Activated CD4-positive, alpha-beta T cell treated with anti-CD3 and anti-CD28 coated beads for 24 hours (primary cell): Measurements from ENCODE around the gene PPFIBP2.

Source experiments
- DNase-seq, 2 donors: peaks; one replicate each; pipeline ENCODE4 v3.0.0-alpha.2; 2020; ENCODE audit warnings: low read depth in 2 of 2

The PPFIBP2 gene

DNA sequence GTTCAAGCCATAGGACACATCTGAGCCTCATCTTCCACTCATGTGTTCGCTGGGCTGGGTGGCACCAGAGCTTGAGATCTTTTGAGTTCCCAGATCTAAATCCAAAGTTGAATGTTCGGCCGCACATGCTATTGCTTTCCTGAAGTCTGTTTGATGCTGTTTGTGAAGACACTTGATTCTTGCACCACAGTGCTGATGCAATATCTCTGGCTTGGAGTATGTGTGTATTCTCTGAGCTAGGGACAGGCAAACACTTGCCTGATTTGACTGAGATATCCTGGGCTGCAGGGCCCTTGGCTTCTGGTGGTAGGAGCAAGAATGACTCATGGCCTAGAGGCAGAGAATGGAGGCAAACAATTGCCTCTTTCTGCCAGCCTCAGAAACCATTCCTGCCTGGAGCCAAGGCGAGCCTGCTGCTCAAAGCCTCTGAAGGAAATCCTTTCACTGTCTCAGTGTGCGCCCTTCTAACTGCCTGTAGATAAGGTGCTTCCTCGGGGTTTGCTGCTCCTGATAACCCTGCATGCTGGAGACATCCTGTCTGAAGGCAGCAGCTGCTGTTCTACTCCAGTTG, 86.5 kb downstream of the PPFIBP2 start:
- DNase-seq = no peak

DNA sequence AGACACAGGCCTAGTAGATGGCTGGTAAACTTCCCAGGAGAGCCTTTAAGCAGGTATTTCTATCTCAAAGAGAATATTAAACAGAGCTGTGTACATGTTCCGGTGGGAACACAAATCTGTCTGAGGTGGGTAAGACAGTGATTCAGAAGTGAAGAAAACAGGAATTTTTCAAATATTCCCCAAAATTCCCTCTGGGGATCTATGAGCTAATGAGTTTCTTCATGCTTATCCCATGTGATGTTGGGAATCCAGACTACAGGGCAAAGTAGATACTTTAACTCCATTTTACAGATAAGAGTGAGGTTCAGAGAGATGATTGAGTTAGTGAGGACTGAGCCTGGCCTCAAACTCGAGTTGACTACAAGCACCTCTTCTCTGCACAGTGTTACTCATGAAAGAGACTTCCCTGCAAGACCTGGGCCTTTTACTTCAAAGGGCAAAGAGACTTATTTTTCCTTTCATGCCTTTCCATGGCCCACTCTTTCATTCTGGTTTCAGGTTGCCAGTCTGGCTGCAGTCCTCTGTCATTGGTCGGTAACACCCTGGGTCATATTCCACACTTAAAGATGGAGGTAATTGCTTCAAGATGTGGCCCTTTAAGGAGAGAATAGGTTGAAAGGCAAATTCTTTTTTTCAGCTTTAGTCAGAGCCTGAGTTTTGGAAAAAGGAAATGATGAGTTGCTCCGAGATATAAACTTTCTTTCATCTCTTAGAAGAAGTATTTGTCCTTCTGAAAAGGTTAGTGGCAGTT, 89.4 kb downstream of the PPFIBP2 start:
- DNase-seq = no peak

DNA sequence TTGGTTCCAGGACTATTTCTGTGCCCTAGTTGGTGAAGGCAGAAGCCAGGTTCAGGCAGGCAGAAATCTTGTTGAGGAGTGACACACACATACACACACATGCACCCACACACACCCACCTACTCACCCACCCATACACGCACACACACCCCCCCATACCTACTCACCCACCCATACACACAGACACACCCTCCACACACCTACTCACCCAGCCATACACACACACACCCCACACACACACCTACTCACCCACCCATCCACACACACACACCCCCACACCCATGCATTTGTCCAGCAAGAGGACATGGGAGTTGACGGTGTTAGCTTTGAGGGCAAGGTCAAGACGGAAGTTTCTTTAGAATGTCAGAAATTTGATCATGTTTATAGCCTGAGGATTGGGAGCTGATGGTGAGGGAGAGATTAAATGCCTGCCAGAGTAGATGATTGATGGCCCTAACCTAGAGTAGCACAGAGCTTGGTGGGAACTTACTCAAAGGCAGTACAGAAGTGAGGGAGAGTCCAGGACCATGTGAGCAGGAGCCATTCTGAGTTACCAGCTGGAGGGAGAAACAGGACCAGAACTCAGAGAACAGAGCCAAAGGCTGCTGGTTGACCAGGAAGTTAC, 90.6 kb downstream of the PPFIBP2 start:
- no peak for DNase-seq

DNA sequence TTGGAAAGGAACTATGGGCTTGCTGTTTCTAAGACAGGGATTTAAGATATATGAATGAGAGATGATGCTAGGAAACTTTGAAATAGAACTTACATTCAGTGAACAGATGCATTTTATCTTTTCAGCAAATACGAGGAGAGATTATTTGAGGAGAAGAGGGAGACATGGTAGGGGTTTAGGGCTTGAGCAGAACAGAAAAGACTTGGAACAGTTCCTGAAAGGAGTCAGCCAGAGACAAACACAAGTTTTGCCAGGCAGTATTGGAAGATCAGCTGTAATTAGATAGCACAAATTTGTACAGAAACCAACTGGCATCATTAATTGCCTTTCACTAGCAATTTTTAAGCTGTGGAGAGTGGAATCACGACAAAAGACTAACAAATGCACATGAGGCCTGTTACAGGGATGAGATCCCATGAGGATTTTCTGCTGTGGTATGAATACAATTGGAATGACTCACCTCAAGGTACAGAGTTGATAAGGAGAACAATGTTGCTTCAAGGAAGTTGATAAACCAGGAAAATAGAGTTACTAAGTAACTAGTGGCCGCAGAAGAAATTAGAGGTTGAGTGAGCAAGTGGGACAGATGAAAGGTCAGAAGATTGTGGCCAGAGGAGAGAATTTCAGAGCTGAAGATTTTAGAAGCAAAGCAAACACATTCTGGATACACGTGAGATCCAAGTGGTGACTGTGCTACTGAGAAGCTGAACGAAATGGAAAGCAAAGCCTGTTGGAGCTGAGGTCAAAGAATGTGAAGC, 91.6 kb downstream of the PPFIBP2 start:
- DNase-seq = no peak

DNA sequence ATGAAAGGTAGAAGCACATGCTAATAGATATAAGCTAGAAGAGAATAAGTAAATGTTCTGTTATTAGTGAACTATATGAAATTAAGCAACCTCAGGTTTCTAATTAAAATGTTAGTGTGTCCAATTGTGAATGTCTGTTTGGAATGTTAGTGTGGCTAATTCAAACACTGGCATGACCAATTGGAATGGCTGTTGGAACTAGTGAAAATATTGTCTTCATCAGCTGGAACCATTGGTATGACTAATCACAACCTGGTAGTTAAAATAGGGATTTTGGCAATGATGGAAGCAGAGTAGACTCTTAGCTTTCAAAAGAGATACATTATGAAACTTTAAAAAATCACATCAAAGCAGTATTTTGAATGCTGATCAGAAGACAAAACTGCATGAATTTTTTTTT, 92.7 kb downstream of the PPFIBP2 start:
- DNase-seq = no peak

DNA sequence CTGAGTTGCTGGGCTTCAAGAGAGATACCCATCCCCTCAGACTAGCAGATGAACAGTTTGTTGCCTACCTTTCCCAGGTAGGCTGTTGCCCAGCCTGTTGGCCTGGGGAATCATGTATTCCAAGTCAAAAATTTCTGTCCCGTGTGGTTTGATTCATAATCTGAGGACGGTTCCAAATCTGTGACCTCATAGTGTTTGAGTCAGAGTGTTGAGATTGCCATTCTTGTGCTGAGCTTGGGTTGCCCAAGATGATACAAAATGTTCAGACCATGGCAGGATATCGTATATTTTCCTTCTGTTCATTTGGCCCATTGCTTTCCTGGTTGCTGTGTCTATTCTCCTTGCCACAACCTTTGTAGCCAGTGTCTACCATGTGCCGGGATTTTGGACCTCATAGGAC, 95.2 kb downstream of the PPFIBP2 start:
- no peak for DNase-seq

DNA sequence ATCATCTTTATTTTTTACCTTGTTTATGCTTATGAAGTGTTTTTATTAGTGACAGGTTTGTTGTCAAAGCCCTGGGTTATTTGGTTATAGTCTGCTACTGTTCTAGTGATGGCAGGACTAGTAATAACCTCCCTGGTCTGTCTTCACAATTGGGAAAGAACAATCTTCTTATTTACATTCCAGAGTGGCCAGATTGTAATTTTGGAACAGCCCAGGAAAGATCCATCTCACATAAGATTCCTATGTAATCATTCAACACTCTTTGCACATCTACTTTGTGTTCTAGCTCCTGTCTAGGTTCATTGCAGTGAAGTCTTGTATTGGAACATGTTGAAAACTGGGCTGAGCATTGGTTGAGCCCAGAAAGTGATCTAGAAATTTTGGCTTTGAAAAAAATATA, 95.7 kb downstream of the PPFIBP2 start:
- no peak for DNase-seq

DNA sequence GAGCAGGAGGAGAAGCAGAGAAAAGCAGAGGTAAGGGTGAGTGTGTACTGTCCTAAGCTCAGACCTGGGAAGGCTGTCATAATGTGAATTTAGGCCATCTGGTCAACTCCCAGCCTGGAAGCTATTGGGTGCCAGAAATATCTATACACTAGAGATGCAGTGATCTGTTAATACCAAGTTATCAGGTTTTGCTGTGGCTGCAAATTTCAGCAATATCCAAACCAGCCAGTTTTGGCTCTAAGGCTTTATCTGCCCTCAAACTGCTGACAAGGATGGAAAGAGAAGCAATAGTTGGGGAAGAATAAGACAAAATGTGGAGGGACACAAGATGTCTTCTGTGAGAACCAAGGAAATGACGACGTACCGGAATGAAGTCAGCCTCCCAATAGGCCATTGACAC, 96.6 kb downstream of the PPFIBP2 start:
- no peak for DNase-seq

DNA sequence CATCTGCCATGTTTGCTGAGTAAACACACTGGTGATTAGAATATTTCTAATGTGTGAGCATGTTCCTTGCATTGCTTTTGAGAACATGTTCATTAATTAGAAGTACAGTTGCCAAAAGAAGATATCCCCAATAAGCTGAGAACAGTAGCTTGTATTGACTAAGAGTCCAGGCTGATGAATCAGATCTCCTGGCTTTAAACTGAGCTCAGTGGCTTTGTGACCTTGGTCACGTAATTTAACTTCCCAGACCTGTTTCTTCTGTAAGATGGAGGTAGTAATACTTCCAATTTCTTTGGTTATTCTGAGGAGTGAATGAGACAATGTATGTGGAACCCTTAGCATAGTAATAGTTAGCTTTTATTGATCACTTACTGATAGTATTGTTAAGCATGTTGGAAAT, 97.6 kb downstream of the PPFIBP2 start:
- no peak for DNase-seq

DNA sequence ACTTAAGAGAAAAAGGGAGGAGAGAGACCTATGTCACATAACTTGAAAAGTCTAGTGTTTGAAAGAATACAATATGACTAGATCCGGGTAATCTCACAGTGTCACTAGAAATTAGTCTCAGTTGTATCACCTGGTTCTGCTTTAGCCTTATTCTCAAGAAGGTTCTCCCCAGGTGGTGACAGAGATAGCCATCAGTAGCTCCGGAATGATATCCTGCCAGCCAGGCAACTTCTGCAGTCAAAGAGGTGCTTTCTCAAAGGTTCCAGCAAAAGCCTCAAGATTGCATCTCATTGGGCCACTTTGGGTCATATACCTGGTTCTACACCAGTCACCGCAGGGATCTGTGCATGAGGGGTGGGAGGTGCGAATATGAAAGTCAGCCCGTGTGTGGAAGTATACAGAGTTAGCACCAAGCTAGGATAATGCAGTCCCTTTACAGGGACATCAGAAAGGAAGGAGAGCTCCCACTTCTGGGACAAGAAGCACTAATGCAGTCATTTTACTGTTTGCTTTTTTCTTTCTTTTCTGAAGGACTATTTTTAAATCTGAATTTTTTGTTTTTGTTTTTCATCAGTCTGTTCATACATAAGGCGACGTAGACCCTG, 98.4 kb downstream of the PPFIBP2 start:
- no peak for DNase-seq

DNA sequence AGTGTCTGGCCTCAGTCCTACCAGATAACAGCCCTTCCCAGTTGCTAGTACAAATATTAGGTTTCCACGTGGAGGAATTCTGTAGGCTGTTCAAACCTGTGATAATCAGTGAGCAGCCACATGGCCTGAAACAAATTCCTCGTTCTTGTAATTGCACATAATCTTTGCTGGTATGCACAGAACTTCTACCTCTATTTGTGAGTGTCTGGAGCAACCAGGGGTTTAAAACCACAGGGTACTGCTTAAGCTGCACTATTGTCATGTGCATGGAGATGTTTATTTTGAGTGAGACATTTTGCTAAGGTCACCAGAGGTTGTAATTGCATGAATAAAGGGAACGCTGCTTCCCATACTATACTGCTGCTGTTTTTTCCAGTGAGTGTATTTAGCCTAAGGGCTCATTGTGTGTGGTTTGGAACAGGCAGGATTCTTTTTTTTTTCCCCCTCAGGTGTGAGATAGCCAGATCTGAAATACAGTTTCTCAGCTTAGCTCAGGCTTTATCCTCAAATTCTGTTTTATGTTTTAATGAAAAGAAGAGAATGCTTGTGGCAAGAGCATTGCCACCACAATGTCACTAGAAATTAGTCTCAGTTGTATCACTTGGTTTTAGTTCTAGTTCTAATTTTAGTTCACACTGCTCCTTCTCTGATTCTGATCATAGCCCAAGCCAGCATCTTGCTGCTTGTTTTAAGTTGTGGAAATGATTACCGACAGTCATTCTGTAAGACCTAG, 99.0 kb downstream of the PPFIBP2 start:
- no peak for DNase-seq

DNA sequence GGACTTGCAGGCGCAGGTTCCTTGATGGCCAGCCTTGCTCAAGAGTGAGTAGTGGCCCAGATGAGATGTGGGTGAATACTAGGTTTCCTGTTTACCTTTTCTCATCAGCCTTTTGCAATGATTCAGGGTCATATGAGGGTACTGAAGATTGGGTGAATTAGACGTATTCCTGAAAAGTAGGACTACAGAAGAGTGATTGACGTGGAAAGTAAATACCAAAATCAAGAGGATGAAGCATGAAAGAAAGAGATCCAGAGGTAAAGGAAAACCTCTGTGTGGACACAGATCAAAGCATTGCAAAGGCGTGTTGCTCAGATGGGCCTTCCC, 99.6 kb downstream of the PPFIBP2 start:
- no peak for DNase-seq

DNA sequence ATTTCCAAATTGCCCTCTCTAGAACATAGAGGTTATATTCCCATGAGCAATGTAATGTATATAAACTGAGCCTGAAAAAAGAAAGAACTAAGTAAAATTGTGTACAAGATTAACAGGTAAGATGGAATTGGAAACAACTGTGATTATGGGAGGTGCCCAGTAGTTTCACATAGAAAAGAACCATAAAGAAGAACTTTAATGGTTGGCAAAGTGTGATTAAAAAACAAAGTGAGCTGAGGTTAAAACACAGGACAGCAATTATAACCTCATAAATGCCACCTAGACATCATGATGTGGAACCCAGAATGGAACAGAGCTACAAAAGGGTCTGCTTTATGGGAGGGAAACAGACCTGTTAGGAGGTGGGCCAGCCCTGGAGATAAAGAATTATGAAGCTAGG, 100.9 kb downstream of the PPFIBP2 start:
- no peak for DNase-seq

DNA sequence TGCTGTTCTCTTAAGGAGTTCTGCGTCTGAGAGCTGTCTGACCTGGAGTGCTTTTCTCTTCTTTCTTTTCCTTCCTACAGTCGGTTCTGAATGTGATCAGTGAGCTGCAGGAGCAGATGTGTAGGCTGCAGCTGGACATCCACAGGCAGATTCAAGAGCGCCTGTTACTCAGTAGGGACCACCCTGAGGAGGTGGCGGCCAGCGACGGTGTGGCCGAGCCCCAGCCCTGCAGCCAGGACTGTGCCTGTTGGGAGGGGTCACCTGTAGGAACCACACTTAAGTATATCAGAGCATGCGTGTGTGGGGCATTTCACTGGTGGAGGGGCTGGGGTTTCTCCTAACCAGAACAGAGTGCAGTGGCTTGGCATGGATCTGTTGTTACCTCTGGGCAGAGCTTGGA, 103.2 kb downstream of the PPFIBP2 start:
- no peak for DNase-seq

DNA sequence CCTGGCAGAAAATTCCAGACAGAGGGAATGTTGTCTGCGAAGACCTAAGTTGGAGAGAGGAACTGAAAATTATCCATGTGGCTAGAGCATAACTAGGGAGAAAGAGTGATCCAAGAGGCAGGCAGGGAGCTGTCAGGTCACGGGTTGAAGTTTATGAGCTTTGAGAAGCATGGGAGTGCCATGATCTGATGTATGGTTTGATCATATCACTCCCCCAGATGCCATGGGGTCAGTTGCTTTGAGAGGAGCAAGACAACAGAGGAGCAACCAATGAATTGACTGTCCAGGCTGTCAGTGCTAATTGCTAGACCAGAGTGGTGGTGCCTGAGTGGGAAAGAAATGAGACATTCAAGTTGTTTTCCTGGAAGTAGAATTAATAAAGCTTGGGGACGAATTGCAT, 105.5 kb downstream of the PPFIBP2 start:
- no peak for DNase-seq

DNA sequence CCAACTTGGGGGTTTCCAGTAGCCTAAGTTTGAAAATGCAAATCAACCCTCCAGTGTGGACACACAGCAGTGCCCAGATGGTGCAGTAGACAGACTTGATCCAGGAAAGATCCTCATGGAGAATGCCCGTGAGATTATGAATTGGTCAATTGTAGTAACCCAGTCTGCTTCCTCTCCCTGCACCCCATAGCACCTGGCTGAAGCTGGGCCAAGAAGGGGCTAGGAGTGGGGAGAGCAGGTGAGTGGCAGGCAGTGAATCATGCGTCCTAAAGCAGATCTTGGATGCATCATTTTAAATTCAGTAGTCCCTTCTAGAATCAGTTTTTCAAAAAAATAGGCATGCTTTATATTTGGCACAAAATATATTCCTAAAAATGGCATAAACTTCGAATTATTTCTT, 107.3 kb downstream of the PPFIBP2 start:
- no peak for DNase-seq

DNA sequence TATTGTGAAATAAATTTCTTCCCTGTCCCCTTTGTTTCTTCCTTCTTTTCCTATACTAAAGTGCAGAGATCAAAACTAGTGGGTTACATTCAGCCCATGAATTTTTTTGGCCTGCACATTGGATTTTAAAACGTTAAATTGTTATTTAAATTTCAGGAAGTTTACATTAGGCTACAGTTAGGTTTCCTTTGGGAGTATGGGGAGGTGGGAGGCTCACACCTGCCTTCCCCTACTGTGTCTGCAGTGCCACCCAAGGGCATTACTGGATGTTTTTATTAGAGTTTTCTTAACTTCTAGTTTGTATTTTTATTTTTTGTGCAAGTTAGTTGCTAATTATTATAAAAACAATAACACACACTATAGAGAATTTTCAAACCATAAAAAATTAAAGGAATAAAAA, 107.8 kb downstream of the PPFIBP2 start:
- DNase-seq = no peak

DNA sequence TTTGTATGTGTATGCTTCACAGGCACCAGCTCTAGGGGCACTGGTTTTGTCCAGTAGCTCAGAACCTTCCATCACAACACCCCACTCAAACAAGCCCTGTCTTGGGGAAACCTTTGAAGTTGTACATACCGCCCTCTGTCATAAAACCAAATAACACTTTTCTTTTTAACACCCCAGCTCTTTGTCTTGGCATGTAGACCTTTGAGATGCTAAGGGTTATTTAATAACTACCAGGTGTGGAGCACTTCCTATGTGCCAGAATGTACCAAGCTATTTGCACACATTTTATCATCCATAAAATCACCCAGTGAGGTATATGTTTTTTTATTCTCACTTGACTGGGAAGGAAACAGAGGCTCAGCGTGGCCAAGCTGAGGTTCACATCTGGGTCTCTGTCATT, 108.9 kb downstream of the PPFIBP2 start:
- DNase-seq = no peak

DNA sequence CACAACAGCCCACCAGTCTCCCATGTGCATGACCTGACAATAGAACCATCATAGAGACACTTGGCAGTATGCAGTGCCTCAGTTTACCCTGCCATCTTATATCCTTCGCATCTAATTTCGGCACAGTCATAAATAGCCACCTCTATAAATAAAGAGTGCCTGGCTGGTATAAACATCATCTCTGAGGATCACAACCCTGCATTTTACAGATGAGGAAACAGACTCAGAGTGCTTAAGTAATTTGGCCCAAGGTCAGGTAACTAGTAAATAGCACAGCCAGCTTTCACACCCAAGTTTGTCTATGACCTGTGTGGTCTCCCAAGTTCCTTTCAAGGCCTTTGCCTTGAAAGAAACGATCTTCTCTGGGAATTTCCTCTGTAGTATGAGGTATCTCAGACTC, 114.9 kb downstream of the PPFIBP2 start:
- DNase-seq = no peak

DNA sequence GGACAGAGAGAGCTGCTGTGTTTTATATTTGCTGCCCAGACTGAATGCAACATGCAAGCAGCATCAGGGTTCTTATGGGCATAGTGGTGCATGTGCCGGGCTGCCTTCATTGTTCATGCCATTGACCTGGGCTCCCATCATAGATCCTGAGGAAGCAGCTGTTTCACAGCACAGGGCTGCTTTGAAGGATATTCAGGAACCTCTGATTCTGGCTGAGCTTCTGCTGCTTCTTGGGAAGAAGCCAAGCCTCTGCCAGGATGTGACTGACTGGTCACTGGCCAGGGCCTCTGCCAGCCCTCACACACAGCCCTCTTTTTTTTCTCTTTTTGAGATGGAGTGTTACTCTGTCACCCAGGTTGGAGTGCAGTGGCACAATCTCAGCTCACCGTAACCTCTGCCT, 116.2 kb downstream of the PPFIBP2 start:
- DNase-seq = no peak

DNA sequence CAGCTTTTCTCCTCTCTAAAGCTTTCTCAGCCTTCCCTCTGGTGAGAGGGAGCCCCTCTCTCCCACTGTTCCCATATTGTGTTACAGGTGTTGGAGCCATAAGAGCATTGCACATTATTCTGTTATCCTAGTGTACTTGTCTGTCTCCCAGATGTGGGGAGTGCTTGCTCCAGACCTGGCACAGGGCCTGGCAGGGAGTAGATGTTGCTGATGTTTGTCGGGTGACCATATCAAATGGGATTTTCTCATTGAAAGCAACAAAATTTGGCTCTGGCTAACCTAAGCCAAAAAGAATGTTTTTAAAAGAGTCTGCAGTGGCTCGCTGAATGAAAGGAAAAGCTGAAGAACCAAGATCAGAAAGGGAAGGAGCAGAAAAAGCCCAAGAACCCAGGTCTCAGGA, 118.4 kb downstream of the PPFIBP2 start:
- no peak for DNase-seq

DNA sequence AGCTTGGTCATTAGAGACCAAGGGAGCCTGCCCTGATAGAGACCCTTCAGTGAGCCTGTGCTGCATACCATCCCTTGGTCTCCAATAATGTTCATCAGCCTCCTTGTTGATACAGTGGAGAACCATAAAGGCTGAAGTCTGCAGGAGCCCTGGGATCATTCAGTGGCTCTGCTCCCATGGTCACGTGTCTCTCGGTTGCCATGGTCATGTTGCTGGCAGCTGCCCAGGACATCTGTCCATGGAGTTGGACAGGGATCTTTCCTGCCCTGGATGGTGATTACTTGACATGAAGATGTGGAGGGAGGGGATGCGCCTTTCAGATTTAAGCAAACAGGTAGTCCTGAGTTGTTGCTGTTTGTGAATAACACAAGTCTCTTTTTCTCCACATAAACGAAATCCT, 121.3 kb downstream of the PPFIBP2 start:
- no peak for DNase-seq
